ENCODE results near the gene MRPL55. TPM values are rescaled to one million over a fixed set of nuclear protein-coding genes. Genes with fewer than 3 reads are reported as not detected.

MRPL55 gene
- total RNA-seq, 1 donor from 2014 or later = 42.4 TPM

- no peak overlapping the region for H3K27ac Mint-ChIP-seq
- H3K36me3 Mint-ChIP-seq = no peaks in the 10 kb centered on the region
- no peaks in the 10 kb centered on the region for H3K9me3 ChIP-seq (ENCODE audit: low read depth)
- H3K4me2 ChIP-seq = no peak overlapping the region
- H3F3A ChIP-seq (ENCODE audit: low read depth) = peaks cover 6% of the 10 kb centered on the region
- H3K4me3 ChIP-seq = no peak overlapping the region
- peaks cover 10% of the 10 kb centered on the region for H3K27me3 Mint-ChIP-seq (ENCODE audit: insufficient read depth, low read depth)
- H3K79me2 ChIP-seq (ENCODE audit: low read depth) = peaks cover 22% of the 10 kb centered on the region
- peaks cover 21% of the 10 kb centered on the region for H3K27me3 ChIP-seq
- no peak for DNase-seq (ENCODE audit: low spot score)
- H3K27ac ChIP-seq = no peak overlapping the region
- H3K9me3 Mint-ChIP-seq = peaks cover 2% of the 10 kb centered on the region
- H2AFZ ChIP-seq (replicated peaks) = no peak overlapping the region
- H3K36me3 ChIP-seq = no peaks in the 10 kb centered on the region
- no peak overlapping the region for H3K4me3 Mint-ChIP-seq
- TF ChIP-seq EZH2 (IDR thresholded peaks at IDR 0.05) = no peak
- no peak for TF ChIP-seq EZH2phosphoT487 (IDR thresholded peaks at IDR 0.05)
- peaks cover 40% of the 10 kb centered on the region for H3K4me1 Mint-ChIP-seq
- peaks cover 25% of the 10 kb centered on the region for H3K4me1 ChIP-seq
- H4K20me1 ChIP-seq (ENCODE audit: low read depth) = peaks cover 21% of the 10 kb centered on the region
- no peak overlapping the region for H3K9ac ChIP-seq
These were observed 29.4 kb downstream of the MRPL55 start for GRCh38 chr1:228079601-228080263.

- Mint-ChIP-seq H3K27ac (peak overlapping the region; percentile 24), H3K4me1 (peaks cover 39% of the 10 kb centered on the region), H3K27me3 (ENCODE audit: insufficient read depth, low read depth) (peaks cover 12% of the 10 kb centered on the region), H3K36me3 (no peaks in the 10 kb centered on the region), H3K4me3 (peak overlapping the region; percentile 62), H3K9me3 (peaks cover 2% of the 10 kb centered on the region)
- Histone ChIP-seq H3K36me3 (no peaks in the 10 kb centered on the region), H3K27me3 (peaks cover 28% of the 10 kb centered on the region), H3K9ac (no peak overlapping the region), H3F3A (ENCODE audit: low read depth) (peaks cover 6% of the 10 kb centered on the region), H3K4me1 (peaks cover 20% of the 10 kb centered on the region), H2AFZ (replicated peaks) (no peak overlapping the region), H3K27ac (no peak overlapping the region), H3K79me2 (ENCODE audit: low read depth) (peaks cover 15% of the 10 kb centered on the region), H3K9me3 (ENCODE audit: low read depth) (no peaks in the 10 kb centered on the region), H3K4me3 (no peak overlapping the region), H4K20me1 (ENCODE audit: low read depth) (peaks cover 16% of the 10 kb centered on the region), H3K4me2 (peak overlapping the region; percentile 13)
- TF ChIP-seq EZH2 (IDR thresholded peaks at IDR 0.05) (no peak), CTCF (IDR thresholded peaks at IDR 0.05) (no peak), EZH2phosphoT487 (IDR thresholded peaks at IDR 0.05) (no peak)
- no peak for DNase-seq (ENCODE audit: low spot score)
These were observed 30.1 kb downstream of the MRPL55 start for GRCh38 chr1:228079013-228079412.

GRCh38 chr1:228077565-228078330 is 31.4 kb downstream of the MRPL55 start:
- H3K4me1 Mint-ChIP-seq = peaks cover 35% of the 10 kb centered on the region
- peaks cover 6% of the 10 kb centered on the region for H3F3A ChIP-seq (ENCODE audit: low read depth)
- no peak overlapping the region for H2AFZ ChIP-seq (replicated peaks)
- TF ChIP-seq EZH2 (IDR thresholded peaks at IDR 0.05) (no peak), CTCF (IDR thresholded peaks at IDR 0.05) (no peak), EZH2phosphoT487 (IDR thresholded peaks at IDR 0.05) (no peak)
- H3K9me3 Mint-ChIP-seq = no peaks in the 10 kb centered on the region
- no peak overlapping the region for H3K4me3 ChIP-seq
- H3K27ac Mint-ChIP-seq = peak overlapping the region; percentile 89
- no peak overlapping the region for H3K4me2 ChIP-seq
- H3K79me2 ChIP-seq (ENCODE audit: low read depth) = peaks cover 2% of the 10 kb centered on the region
- H3K9ac ChIP-seq = no peak overlapping the region
- H3K27me3 ChIP-seq = peaks cover 39% of the 10 kb centered on the region
- peaks cover 9% of the 10 kb centered on the region for H3K27me3 Mint-ChIP-seq (ENCODE audit: insufficient read depth, low read depth)
- H3K4me1 ChIP-seq = peaks cover 23% of the 10 kb centered on the region
- H3K36me3 Mint-ChIP-seq = no peaks in the 10 kb centered on the region
- no peak overlapping the region for H3K4me3 Mint-ChIP-seq
- H3K36me3 ChIP-seq = no peaks in the 10 kb centered on the region
- H4K20me1 ChIP-seq (ENCODE audit: low read depth) = peaks cover 13% of the 10 kb centered on the region
- no peaks in the 10 kb centered on the region for H3K9me3 ChIP-seq (ENCODE audit: low read depth)
- H3K27ac ChIP-seq = no peak overlapping the region
- DNase-seq (ENCODE audit: low spot score) = no peak
